ENCODE results near the gene RPL10.

GRCh38 chrX:154409222-154409871 lies 11.2 kb downstream of the RPL10 start, which contains the start of gene DNASE1L1:
- TF ChIP-seq ZC3H11A (IDR thresholded peaks at IDR 0.05; ENCODE audit: low read depth, low read length) (no peak), NFE2 (IDR thresholded peaks at IDR 0.05; ENCODE audit: low read depth) (no peak), PHF21A (IDR thresholded peaks at IDR 0.05; ENCODE audit: borderline replicate concordance, low read depth) (no peak), CTCF (IDR thresholded peaks at IDR 0.05 in 2 of 3, conservative IDR thresholded peaks at IDR 0.05 in 1 of 3; ENCODE audit: insufficient read depth in 2 of 3, low read depth in 1 of 3, low read length in 3 of 3) (no peak), ZBTB33 (CRISPR knock-in tag; IDR thresholded peaks at IDR 0.05) (no peak), MAX (CRISPR knock-in tag; IDR thresholded peaks at IDR 0.05) (peak; percentile 38; the same call in 1 of the 2 replicates), JUN (IDR thresholded peaks at IDR 0.05; ENCODE audit: borderline replicate concordance, low read depth, low read length) (peak; percentile 80), JUN (CRISPR knock-in tag; IDR thresholded peaks at IDR 0.05; ENCODE audit: borderline replicate concordance) (no peak), NFATC3 (IDR thresholded peaks at IDR 0.05) (no peak)

All from K562 (cell line).